Medulla oblongata (tissue), 1 donor: ENCODE data around the gene SUN1.
A peak's percentile ranks its signal among the peaks of the same experiment; 100 is the strongest.
"Not testable (repeated sequence)": the region's sequence is repeated elsewhere in the genome, so short reads cannot be mapped to it uniquely, and the experiment has no call there.

Experiments used
- DNase-seq: peaks from one replicate; pipeline ENCODE4 v3.0.0-alpha.2; 2015; ENCODE audit errors: extremely low spot score

Gene SUN1

GRCh38 chr7:918441-919113, 86.3 kb downstream of the SUN1 start:
- no peak for DNase-seq

GRCh38 chr7:919114-919442, 86.8 kb downstream of the SUN1 start:
- no peak for DNase-seq

DNA sequence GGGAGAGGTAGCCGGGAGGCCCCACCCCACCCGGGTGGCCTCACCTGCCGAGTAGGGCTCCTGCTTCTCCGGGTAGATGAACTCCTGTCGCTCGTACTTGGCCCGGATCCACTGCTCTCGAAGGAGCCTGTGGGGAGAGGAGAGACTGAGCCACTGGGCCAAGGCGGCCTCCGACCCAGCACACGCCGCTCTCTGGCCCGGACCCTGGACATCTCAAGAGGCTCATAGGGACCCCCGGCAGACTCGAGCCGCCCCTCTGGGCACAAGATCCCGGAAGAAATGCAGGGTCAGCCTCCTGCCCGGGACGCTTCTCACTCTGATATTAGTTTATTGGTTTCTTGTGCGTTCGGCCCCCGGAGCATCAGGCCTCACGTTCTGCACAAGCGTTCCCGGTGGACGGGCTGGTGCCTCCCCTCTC, 87.7 kb downstream of the SUN1 start:
- no peak for DNase-seq

DNA sequence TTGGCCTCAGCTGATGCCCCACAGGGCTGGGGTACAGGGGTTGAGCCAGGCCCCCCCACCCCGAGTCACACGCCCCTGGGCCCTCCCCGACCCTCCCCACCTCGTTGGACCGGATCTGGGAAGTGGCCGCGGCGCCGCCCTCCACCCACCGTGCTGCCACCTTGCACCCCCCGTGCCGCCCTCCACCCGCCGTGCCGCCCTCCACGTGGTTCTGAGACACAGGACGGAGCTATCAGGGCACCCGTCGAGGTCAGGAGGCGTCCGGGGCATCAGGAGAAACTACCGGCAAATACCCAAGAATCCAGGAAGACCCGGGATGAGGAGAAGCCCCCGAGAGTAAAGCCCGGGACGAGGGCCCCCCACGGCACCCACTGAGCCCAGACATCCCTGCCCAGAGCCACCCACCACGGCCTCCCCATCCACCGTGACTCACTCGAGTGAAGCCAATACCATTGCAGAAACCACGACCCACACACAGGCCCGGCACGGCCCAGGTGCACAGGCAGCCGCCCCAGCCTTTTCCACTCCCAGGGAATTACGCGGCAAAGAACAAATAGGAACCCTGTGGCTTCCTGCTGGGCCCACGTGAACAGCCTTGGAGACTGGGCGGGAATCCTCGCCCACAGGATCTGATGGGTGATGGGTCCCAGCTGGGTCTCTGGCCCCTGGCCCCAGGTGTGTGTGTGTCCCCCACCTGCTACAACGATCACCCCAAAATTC, 88.2 kb downstream of the SUN1 start:
- no peak for DNase-seq

DNA sequence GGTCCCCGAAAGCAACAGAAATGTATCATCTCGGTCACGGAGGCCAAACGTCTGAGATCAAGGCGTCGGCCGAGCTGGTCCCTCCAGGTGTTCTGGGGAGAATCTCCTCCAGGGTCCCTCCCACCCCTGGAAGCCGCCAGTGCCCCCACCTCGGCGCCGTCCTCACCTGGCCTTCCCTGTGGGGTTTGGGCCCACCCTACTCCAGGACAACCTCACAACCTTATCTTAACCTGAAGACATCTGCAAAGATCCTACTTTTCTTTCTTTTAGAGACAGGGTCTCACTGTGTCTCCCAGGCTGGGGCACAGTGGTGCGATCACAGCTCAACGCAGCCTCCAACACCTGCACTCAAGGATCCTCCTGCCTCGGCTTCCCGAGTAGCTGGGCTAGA, 88.8 kb downstream of the SUN1 start:
- no peak for DNase-seq

- no peak for DNase-seq
Observed at GRCh38 chr7:921581-922333, 89.5 kb downstream of the SUN1 start.

GRCh38 chr7:922334-923107, 90.2 kb downstream of the SUN1 start:
- DNase-seq = no peak

- DNase-seq = peak; percentile 63
Observed at GRCh38 chr7:923108-924041, 91.1 kb downstream of the SUN1 start.

DNA sequence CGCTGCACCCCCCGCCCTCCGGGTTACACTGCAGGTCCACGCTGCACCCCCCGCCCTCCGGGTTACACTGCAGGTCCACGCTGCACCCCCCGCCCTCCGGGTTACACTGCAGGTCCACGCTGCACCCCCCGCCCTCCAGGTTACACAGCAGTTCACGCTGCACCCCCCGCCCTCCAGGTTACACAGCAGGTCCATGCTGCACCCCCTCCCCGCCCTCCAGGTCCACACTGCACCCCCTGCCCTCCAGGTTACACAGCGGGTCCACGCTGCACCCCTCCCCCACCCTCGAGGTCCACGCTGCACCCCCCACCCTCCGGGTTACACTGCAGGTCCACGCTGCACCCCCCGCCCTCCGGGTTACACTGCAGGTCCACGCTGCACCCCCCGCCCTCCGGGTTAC, 91.8 kb downstream of the SUN1 start:
- DNase-seq = not testable (repeated sequence)
